GM21786 (cell line): ENCODE measurements around the gene PFKFB2.
"Not testable (repeated sequence)": the region's sequence is repeated elsewhere in the genome, so short reads cannot be mapped to it uniquely, and the experiment has no call there.

Source experiments
- ATAC-seq: cut with Tn5 transposase; IDR thresholded peaks from one replicate; pipeline ENCODE4 v1.9.1; 2021; ENCODE audit not compliant: unreplicated experiment

The PFKFB2 gene

DNA sequence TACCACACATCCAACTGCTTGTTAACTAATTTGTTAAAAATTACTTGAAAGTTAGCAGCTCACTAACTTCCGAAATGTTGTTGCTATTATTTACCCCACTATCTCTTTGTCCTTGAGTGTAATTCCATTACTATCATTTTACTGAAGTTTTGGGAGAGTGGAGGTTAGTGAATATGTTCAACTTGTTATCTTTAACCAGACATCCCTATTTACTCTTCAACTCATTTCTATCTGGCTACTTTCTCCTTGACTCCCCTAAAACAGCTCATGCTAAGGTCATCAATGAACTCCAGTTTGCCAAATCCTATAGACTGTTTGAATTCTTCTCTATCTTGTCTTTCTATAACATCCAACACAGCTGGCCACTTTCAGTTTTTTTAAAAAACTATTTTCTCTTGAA is 16.2 kb upstream of the PFKFB2 start:
- ATAC-seq = no peak

DNA sequence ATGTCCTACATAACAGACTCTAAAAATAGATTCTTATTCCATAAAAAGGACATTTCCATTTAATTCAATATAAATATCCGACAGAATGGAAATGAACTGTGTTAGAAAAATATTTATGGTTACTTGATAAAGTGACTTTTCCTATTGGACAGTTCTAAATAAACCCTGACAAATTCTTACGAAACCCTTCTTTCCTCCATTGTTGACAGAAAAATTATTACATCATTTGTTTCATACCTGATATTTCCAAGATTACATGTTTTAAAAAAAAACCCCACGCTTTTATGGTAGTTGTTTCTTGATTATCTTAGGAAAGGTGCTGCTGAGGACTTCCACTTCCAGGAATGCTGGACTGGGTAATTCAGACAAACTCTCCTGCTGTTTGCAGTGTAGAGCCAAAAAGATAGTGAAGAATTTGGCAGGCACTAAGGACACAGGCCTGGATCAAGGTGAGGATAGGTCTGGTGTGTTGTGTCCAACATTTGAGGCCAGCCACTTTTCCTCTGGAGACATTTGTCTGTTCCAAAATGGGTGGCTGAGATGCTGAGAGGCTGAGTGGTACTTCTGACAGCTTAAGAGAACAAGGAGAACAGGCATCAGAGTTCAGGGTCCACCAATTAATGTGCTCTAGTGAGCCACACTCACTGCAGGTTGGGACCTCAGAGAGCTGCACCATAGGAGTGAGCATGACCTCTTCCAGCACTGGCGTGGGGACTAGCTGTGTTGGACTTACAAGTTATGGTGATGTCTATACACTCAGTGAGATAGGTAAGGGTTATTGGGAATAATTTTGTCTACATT is 13.5 kb upstream of the PFKFB2 start:
- no peak for ATAC-seq

DNA sequence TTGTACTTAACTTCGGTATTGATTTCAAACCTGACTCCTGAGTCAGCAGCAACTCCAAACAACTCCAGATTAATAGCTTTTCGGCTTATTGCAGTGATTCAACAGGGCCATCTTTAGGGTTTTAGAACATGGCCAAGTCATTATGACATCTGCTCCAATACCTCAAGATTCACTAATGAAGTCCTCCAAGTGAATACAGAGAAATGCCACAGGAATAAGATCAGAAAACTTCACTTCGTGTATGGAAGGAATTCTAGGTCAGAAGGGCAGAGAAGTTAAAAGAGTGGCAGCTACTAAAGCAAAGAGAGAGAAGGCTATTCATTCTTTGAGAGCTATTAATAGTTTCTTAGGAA is 12.9 kb upstream of the PFKFB2 start:
- ATAC-seq = no peak

DNA sequence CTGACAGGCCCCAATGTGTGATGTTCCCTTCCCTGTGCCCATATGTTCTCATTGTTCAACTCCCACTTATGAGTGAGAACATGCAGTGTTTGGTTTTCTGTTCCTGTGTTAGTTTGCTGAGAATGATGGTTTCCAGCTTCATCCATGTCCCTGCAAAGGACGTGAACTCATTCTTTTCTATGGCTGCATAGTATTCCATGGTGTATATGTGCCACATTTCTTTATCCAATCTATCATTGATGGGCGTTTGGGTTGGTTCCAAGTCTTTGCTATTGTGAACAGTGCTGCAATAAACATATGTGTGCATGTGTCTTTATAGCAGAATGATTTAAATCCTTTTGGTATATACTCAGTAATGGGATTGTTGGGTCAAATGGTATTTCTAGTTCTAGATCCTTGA is 11.7 kb upstream of the PFKFB2 start:
- ATAC-seq = not testable (repeated sequence)

DNA sequence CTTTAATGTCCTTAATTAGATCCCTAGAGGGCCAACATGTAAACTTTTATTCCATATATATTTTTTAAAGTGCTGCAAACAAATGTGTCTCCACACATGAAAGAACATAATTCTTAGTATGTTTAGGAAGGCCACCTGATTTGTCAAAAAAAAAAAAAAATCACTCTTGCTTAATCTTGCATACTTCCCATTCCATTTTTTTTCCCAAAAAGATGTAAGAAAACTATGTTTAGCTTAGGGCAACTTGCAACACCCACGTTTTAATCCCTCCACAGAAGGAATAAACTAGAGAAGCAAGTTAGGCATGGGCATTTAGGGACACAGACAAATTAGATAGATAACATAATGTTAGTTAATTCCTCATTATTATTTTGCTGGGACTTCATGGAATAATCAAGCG is 7.6 kb upstream of the PFKFB2 start:
- no peak for ATAC-seq

DNA sequence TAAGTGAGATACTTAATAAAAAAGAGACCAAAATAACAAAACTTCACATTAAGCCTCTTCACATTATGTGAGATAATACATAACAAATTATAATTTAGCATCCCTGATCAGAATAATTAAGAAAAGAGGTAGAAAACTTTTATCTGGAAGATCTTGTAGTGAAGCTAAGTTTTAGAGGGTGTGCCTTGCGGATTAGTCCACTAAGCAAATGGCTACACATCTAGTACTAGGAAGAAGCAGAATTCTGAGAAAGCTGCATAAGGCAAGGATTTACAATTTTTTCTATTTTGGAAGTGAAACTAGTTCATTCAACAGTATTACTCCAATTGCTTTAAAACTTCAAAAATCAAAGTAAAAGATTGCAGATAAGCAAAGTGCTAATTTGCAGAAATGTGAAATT is 5.6 kb upstream of the PFKFB2 start:
- ATAC-seq = no peak

DNA sequence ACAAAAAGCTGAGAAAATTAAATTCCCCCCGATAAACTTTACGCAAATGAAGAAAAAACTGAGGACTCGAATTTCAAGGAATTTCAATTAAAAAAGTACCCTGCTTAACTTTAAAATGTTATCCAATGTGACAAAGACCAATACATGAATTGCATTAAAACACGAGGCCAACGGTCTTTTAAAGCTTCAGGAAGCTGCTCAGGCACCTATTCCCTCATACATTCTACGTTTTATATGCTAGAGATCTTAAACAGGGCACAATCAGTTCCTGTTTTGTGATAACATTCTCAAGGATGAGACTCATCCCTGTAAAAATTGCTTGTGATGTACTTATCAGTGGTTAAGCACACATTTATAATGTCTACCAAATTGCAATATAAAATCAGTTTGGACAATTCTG is 5.0 kb upstream of the PFKFB2 start:
- no peak for ATAC-seq

DNA sequence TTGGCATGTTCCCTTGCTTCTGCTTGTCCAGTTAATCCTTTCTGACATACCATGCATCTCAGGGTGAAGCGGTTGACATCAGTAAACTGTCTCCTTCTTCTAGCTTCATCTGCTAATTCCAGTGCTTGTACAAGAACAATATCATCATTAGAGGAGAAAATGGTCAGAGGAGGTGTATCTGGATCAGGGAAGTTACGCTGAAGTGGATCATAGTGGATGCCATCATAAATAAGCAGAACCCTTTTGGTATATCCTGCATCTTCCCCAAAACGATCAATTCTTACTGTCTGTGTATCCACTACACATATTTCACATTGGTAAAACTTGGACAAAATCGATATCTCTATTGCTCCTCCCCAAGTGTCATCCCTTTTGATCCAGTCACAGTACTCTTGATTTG is 4.0 kb upstream of the PFKFB2 start:
- no peak for ATAC-seq

DNA sequence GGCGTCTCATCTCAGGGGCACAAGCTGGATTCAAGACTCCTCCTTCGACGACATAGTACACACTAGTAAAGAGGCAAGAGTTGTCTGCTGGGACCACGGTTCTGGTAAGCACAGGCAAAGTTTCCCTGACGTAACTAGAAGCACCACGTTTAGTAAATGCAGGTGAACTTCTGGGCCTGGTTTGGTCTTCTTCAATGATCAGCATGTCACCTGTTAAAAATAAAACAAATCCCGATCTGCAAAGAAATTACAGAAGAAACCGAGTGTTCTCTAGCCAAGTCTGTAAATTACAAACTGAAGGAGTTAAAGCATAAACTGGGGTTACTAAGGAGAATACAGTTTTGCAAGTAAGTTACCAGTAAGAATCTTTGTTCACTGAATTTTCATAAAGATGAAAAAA is 3.6 kb upstream of the PFKFB2 start:
- ATAC-seq = no peak

DNA sequence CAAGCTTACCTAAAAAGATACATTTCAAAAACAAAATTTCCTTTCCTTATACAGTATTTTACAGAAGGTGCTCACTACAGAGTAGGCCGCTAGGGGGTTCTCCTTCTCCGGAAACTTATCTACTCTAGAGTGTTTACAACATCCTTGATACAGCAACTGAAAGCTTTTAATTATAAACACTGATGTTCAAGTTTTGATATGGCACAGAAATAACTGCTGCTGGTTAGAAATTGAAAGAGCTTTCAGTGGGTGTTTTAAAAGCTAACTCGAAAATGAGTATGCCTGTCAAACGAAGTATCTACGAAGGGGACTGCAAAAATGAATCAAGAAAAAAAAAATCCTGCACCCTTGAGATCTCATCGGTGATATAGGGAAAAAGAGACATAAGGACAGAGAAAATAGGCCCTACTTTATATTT is 3.1 kb upstream of the PFKFB2 start:
- ATAC-seq = peak; percentile 33

DNA sequence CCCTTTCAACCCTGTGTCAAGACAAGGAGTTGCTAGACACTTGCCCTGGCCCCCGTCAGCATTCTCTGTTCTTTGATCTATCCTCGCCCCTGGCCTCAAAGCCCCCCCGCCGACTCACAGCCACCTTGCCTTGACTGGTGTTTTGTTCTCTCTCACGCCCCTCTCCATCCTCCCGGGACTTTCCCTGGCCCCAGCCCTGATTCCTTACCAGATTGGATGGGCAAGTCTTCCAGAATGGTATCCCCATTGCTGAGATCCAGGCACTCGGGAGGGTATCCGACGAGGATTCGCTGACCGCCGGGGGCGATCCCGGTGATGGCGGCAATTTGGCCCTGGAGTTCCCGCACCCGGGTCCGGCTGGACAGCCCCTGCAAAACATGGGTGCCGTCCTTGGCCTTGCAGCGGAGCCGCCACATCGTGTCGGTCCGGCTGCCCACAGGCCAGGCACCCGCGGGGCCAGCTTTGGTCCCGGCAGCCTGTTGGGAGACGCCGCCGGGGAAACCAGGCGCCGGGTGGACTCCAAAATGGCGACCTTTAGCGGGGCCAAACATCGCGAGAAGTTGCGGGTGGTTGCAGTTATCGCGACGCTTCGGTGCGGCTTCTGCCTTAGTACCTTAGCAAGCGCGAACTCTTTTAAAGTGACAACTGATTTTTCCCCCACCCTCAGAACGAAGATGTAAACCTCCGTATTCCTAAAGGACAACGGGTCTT is 2.4 kb upstream of the PFKFB2 start:
- peak; percentile 56 for ATAC-seq

DNA sequence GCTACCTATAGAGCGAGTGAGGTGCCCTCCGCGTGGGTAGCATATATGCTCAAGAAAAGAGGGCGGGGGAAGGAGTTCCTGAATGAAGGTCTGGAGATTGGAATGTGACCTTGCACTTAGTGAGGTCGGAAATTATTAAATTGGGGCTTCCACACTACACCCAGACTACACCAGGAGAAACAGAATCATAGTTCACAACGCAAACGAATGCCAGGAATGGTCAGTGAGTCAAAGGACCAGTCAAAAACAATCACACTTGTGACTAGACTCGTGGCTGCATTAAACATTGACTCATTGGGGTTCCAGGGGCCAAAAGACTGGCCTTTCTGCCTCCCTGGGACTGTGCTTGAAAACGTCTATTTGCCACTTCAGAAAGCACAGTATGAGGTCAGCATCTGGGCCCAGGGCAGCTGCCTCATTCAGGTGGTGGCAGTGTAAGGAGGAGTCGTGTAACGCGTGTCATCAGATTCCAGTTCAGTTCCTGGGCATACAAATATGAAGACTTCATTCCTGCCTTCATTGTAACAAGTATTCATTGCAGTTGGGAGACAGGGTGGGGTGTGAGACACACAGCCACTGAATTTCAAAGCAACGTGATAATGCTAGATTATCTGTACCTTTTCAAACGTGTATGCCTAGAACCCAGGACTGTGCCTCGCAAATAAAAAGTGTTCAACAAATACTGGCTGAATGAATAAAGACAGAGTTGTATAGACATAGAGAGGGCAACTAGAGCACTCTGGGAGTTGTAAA is 1.7 kb upstream of the PFKFB2 start, which contains the start of gene YOD1:
YOD1 (minus strand) TSS at position 18 of the 753 bp plus-strand sequence. CDS start 178 bp downstream, outside the sequence.
- ATAC-seq = no peak

DNA sequence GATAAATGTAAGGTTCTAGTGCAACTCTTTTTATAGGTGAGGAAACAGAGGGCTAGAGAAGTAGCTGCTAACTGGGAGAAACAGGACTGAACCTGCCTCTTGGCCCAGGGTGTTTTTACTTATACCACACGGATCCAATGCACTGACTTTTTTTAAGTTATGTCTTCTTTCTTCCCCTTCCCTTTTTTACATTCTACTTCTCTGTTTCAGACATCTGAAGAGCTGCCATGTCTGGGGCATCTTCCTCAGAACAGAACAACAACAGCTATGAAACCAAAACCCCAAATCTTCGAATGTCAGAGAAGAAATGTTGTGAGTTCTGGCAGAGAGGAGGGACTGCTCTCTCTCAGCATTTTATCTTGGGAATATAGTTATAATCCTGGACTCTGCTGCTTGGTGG is 1.4 kb downstream of the PFKFB2 start:
- ATAC-seq = no peak

DNA sequence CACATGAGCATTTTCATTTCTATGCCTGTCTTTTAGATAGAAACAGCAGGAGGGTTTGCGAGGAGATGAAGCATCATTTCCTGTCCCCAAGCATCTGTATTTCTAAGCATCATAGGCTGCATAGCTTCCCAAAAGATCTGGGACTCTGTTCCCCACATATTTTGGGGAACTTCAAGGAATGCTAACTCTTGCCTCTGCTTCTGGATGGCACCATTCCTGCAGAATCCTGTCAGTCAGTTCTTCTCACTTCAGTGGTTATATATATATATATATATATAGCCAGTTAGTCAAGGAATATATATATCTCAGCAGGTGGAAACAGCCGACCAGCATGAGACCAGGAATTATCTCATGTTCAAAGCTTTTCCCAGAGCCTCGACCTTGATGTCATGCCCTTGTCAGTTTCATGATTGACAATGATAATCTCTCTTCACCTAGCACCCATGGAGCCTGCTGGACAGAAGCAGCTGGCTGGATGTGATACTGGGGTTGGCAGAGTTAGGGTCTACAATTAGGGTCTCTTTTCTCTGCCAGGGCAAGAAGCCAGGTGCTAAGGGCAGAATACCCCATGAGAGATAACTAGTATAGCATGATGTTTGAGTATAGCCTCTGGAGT is 2.4 kb downstream of the PFKFB2 start:
- ATAC-seq = no peak

DNA sequence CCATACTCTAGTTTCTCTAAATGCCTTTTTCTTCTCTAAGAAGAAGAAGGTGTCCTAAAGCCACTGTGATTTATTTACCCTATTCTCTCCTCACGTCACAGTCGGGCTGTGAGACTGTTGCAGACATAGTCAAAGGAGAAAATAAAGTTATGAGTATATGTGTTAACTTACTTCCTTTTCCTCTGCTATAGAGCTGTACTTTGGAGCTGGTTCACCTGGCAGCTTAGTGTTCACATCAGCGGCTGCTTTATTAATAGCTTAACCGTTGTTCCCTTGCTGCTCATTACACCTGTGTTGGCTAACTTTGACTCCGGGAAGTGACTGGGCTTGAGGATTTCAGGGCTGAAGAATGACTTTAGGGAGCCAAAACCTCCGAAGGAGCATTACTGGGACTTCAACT is 3.6 kb downstream of the PFKFB2 start:
- ATAC-seq = no peak

DNA sequence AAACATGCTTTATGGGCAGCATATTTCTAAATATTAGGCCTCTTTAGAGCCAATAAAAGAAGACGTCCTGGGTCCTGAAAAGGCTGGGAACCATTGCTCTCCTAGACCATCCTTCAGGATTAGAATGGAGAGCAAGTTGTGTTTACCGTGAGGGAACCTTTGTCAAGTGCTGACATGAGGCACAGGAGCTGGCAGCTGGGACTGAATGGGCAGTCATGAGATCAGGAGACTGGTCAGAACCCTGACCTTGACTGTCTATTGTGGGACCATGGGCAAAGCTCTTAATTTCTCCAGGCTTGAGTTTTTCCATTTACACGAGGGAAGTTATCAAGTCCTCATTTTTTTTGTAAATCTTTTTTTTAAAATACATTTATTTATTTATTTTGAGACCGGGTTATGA is 5.2 kb downstream of the PFKFB2 start:
- no peak for ATAC-seq

DNA sequence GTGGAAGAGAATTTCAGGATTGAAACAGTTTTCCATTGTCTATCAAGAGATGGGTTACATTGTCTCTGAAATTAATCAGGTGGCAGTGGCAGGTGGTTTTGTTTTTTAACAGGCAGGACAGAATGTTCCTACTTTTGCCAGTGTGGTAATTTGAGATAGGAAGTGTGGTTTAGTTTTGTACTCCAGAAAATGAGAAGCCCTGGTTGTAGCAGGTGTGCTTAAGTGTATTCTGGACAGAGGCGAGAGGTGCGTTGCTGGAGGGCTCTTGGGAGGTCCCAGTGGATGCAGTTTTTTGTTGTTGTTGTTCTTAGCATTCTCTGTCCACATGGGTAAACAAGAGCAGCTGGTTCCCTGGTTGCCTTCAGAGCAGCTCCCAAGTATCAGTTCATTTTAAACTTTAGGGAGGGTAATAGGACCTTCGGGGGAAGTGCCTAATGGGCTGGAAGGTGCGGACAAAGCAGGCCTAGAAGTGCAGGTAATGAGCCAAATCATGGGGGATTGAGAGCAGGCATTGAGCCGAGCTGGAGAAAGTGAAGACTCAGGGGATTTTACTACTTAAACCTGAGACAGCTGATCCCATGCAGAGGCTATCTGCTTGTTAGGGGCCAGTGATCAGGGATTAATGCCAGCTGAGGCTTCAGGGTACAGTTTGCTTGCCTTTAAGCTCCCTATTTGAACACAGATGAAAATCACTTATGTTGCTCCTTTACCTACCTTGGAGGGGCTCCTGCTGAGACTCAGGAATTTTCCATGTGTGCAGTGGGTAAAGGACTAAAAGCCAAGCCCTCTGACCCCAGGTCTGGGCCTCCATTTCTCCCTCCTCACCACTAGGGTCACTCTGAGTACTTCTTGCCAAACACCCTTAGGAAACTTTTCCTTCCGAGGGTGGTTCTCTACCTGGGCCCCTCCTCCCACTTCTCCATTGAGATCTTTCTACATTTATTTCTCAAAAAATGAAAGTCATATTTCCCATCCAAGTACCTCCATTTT is 6.1 kb downstream of the PFKFB2 start:
- no peak for ATAC-seq

DNA sequence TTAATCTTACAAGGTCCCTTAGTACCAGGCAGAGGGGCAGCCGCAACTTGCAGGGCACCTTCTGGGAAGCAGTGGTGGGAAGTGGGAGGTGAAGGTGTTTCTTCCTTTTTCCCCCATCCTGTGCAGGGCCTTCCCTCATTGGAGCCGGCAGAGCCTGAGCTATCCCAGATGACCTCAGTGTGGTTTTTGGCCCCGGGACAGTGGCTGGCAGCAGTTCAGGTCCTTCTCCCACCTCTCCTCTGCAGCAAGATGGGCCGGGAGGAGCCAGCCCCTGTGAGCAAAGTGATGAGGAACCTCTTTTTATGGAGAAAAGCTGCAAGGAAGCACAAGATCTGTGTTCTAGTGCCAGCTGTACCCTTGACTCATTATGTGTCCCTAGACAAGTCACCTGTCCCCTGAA is 6.8 kb downstream of the PFKFB2 start:
- ATAC-seq = no peak

DNA sequence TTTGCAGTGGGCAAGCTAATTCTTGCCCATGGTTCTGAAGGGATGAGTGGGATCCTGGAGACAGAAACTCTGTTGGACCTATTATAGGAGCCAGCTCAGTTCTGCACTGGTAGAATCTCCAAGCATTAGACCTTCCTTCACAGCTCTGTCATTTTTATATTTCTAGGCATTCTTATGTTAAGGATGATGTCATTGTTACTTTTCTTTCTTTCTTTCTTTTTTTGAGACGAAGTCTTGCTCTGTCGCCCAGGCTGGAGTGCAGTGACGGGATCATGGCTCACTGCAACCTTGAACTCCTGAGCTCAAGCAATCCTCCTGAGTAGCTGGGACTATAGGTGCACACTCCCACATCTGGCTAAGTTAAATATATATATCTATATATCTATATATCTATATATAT is 7.5 kb downstream of the PFKFB2 start:
- ATAC-seq = no peak

DNA sequence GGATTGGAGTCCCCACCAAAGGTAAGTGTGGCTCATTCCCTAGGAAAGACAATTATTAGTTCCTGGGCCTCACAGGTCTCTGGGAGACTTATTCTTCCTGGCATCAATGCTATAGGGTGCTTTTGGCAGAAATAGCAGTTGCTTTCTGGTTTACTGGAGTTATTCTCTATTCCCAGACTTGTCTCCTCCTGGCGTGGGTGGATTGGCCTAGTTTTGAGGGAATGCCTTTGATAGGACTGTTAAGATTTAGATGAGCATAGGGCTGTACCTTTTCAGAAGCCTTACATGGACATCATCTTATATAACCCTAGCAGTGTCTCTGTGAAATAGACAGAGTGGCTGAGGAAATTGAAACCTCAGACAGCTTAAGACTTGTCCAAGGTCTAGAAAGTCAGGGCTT is 9.0 kb downstream of the PFKFB2 start:
- no peak for ATAC-seq
